Psoas muscle (tissue), 8 donors: ENCODE measurements around the gene VPS16. TPM values are rescaled to one million over a fixed set of nuclear protein-coding genes. Genes with fewer than 3 reads are reported as not detected.

ENCODE experiments used
- ATAC-seq, 4 donors: fragments of 200-7000 bp; cut with Tn5 transposase; one replicate each; pipeline ENCODE4 v1.9.1; 2020; ENCODE audit warnings: moderate library complexity in 3 of 4, mild to moderate bottlenecking in 2 of 4
- DNase-seq, 2 donors: peaks; one replicate each; pipeline ENCODE4 v3.0.0-alpha.2; 2020
- H3K27ac ChIP-seq: fragments of 200-600 bp; one replicate; pipeline ENCODE4 v1.8.0; 2022
- H3K27me3 ChIP-seq, 3 donors: fragments of 200-600 bp in 1 of 3; one replicate each; pipeline versions ENCODE4 v1.6.1 to v1.8.0; 2013 to 2022; ENCODE audit warnings: low read length in 2 of 3, mild to moderate bottlenecking in 2 of 3, moderate library complexity in 1 of 3; ENCODE audit not compliant: insufficient read depth in 3 of 3
- H3K36me3 ChIP-seq, 2 donors: fragments of 200-600 bp in 1 of 2; one replicate each; pipeline versions ENCODE4 v1.6.1 to v1.8.0; 2013 to 2022; ENCODE audit warnings: low read depth in 1 of 2, mild to moderate bottlenecking in 1 of 2, moderate library complexity in 1 of 2; ENCODE audit not compliant: insufficient read depth in 1 of 2
- H3K4me1 ChIP-seq: fragments of 200-600 bp; one replicate; pipeline ENCODE4 v1.8.0; 2022
- H3K4me3 ChIP-seq: fragments of 200-600 bp; one replicate; pipeline ENCODE4 v1.8.0; 2022; ENCODE audit warnings: mild to moderate bottlenecking
- H3K9me3 ChIP-seq: fragments of 200-600 bp; one replicate; pipeline ENCODE4 v1.8.0; 2022
- WGBS, 3 donors: extraction: QIAGEN DNeasy Blood & Tissue Kit; methylation state at CpG; one replicate each; pipeline versions ENCODE4 v1.1.6 to v1.1.7; 2013; 5-methylcytosine and 5-hydroxymethylcytosine counted together
- intact Hi-C, 2 donors: fragments of 100-400 bp; cut with DNase I; formaldehyde crosslinking; loops; one replicate each; pipeline versions ENCODE4 v1.11.0 to v1.14.2; 2022
- polyA plus RNA-seq, 3 donors: library from polyadenylated mRNA; stranded (reverse); fragments of 200-250 nt; gene quantifications; one replicate each; pipeline ENCODE4 v1.2.3, GENCODE V29; 2013
- total RNA-seq, 4 donors: library from RNA; stranded (reverse); fragmentation: NEBNext Ultra II Directional in 2 of 4; extraction: Animal tissue kit (Norgen Biotek cat#: 25700) in 2 of 4; gene quantifications; one replicate each; pipeline versions ENCODE4 v1.2.1 to v1.2.4, GENCODE V29; 2021 to 2023
- TF ChIP-seq, protein P1 (sequence below): fragments of 200-600 bp; IDR thresholded peaks from one replicate; pipeline ENCODE4 v1.8.0; 2022; ENCODE audit warnings: antibody characterized with exemption
- donor health status: healthy with polysubstance abuse.
- donor health status: DM: no; HTN: no; CAD: no; lungs with moderate emphysema.
- donor health status: Bipolar disorder and iron deficiency.
- donor health status: healthy.
- donor health status: DM: yes; HTN: yes; CAD: no.
- donor health status: DM: no; HTN: no; CAD: no.
- donor health status: DM: no; HTN: no; CAD: no.
- donor health status: DM: yes; HTN: yes; CAD: no.

Gene VPS16
- total and polyA plus RNA-seq, 7 donors: 17.1 to 25.5 (median 20.2) TPM

- peaks cover 0 to 61% of the 10 kb centered on the region in 2 donors for H3K36me3 ChIP-seq
- no peak for DNase-seq
- no peak for ATAC-seq
- H3K9me3 ChIP-seq: no peaks in the 10 kb centered on the region
- H3K4me1 ChIP-seq: no peaks in the 10 kb centered on the region
- no peak overlapping the region for H3K4me3 ChIP-seq
- intact Hi-C loops: no loop called here
- no peak overlapping the region for H3K27ac ChIP-seq
- H3K27me3 ChIP-seq: no peaks in the 10 kb centered on the region
- 96% methylated on average over 11 of the region's 11 CpGs for WGBS, 3 donors
- TF ChIP-seq, protein P1, sequence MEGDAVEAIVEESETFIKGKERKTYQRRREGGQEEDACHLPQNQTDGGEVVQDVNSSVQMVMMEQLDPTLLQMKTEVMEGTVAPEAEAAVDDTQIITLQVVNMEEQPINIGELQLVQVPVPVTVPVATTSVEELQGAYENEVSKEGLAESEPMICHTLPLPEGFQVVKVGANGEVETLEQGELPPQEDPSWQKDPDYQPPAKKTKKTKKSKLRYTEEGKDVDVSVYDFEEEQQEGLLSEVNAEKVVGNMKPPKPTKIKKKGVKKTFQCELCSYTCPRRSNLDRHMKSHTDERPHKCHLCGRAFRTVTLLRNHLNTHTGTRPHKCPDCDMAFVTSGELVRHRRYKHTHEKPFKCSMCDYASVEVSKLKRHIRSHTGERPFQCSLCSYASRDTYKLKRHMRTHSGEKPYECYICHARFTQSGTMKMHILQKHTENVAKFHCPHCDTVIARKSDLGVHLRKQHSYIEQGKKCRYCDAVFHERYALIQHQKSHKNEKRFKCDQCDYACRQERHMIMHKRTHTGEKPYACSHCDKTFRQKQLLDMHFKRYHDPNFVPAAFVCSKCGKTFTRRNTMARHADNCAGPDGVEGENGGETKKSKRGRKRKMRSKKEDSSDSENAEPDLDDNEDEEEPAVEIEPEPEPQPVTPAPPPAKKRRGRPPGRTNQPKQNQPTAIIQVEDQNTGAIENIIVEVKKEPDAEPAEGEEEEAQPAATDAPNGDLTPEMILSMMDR: no peak
Measured at GRCh38 chr20:2866236-2866635, 25.7 kb downstream of the VPS16 start.

DNA sequence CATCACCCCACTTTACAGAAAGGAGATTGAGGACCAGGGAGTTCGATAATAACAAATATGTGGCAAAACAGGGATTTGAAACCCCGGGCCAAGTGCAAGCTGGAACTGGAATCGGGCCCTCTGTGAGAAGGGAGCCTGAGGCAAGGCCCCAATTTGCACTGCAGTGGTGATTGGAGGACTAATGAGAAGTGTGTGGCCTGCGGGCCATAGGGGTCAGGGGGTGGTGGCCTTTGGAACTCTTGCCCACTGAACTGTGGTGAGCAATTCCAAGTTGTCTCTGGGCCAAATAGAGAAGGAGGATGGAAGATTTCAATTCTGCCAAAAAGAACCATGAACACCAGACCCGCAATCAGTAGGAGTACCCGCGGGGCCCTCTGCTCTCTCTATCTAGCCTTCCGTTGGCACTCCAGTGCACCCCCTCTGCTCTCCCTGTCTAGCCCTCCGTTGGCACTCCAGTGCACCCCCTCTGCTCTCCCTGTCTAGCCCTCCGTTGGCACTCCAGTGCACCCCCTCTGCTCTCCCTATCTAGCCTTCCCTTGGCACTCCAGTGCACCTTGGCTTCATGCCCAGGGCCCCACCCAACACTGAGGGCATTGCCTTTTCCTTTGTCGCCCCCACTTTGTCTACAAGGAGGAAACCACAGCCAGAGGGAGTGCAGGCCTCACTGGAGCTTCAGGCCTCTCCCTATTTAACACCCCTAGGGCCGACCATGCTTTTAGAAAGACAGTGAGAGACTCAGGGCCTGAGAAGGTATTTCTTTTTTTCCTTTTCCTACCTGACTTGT, 26.7 kb downstream of the VPS16 start:
- H3K9me3 ChIP-seq: no peaks in the 10 kb centered on the region
- WGBS, 3 donors: 80 to 88% (median 80%) methylated on average over 12 of the region's 12 CpGs
- no peak overlapping the region for H3K4me3 ChIP-seq
- H3K4me1 ChIP-seq: peaks cover 4% of the 10 kb centered on the region
- H3K36me3 ChIP-seq: peaks cover 0 to 50% of the 10 kb centered on the region in 2 donors
- TF ChIP-seq, protein P1: no peak
- DNase-seq (no peak), ATAC-seq (no peak)
- H3K27ac ChIP-seq: no peak overlapping the region
- no peaks in the 10 kb centered on the region for H3K27me3 ChIP-seq
- intact Hi-C loops: no loop called here

DNA sequence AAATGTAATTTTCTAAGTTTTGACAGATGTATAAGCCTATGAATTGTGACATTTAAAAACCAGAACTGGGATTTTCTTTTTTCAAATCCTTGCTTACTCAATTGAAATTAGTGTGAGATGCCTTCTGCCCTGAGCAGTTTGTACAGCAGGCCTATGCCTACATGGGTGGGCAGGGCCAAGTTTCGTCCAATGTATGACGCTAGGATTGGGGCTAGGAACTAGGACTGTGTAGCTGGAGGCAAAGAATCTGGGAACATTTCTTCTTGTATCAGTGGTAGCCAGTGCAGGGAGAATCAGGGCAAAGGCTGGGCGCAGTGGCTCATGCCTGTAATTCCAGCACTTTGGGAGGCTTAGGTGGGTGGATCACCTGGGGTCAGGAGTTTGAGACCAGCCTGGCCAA, 28.8 kb downstream of the VPS16 start:
- H3K27ac ChIP-seq: no peak overlapping the region
- H3K36me3 ChIP-seq: peaks cover 0 to 29% of the 10 kb centered on the region in 2 donors
- no peak overlapping the region for H3K4me3 ChIP-seq
- H3K27me3 ChIP-seq: no peaks in the 10 kb centered on the region
- intact Hi-C loops: no loop called here
- DNase-seq (no peak), ATAC-seq (no peak)
- peaks cover 7% of the 10 kb centered on the region for H3K4me1 ChIP-seq
- 92 to 96% (median 94%) methylated on average over 3 of the region's 3 CpGs for WGBS, 3 donors
- TF ChIP-seq, protein P1: no peak
- H3K9me3 ChIP-seq: no peaks in the 10 kb centered on the region

DNA sequence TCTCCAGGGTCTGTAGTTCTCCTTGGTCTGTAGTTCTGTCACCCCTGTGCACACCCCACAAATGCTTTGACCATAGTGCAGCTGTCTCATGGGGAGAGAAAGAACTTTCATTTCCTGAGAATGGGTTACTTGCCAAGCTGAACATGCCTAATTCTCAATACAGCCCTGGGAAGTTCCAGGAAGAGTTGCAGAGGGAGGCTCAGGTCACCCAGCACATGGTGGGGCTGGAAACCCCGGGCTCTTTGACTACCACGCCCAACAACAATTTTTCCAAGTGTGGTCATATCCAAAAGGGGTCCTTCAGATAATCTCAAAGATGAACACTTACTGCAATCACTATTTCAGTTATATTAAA, 30.5 kb downstream of the VPS16 start:
- H3K36me3 ChIP-seq: peaks cover 0 to 12% of the 10 kb centered on the region in 2 donors
- DNase-seq: no peak
- no peak overlapping the region for H3K4me3 ChIP-seq
- no peaks in the 10 kb centered on the region for H3K27me3 ChIP-seq
- no peak for ATAC-seq
- H3K4me1 ChIP-seq: peaks cover 23% of the 10 kb centered on the region
- no peak overlapping the region for H3K27ac ChIP-seq
- H3K9me3 ChIP-seq: no peaks in the 10 kb centered on the region
- intact Hi-C loops: loop anchor here in 1 of 2 donors (10.0 kb wide), 1 partner anchor 114 kb away; no protein-coding TSS in a partner anchor
- WGBS, 3 donors: 12 to 29% (median 21%) methylated on average over 2 of the region's 2 CpGs
- TF ChIP-seq, protein P1: no peak
